ENCODE results near the gene CCNG2.

- no peak for TF ChIP-seq CTCF (conservative IDR thresholded peaks at IDR 0.05)
- no peak for TF ChIP-seq EZH2 (IDR thresholded peaks at IDR 0.05; ENCODE audit: low read depth)
Observed at GRCh38 chr4:77219266-77219665, 62.3 kb downstream of the CCNG2 start.

Measured in PC-9 (cell line).